RKO (cell line): ENCODE measurements around the gene FAM187B.
"Not testable (repeated sequence)": the region's sequence is repeated elsewhere in the genome, so short reads cannot be mapped to it uniquely, and the experiment has no call there.

ENCODE experiments used
- DNase-seq: peaks from one replicate; pipeline ENCODE4 v3.0.0-alpha.2; 2016; ENCODE audit warnings: low spot score

Gene FAM187B

GRCh38 chr19:35213663-35214632 is 14.6 kb downstream of the FAM187B start:
- peak; percentile 75 for DNase-seq

- no peak for DNase-seq
Observed at GRCh38 chr19:35212241-35212640, 16.3 kb downstream of the FAM187B start.

DNA sequence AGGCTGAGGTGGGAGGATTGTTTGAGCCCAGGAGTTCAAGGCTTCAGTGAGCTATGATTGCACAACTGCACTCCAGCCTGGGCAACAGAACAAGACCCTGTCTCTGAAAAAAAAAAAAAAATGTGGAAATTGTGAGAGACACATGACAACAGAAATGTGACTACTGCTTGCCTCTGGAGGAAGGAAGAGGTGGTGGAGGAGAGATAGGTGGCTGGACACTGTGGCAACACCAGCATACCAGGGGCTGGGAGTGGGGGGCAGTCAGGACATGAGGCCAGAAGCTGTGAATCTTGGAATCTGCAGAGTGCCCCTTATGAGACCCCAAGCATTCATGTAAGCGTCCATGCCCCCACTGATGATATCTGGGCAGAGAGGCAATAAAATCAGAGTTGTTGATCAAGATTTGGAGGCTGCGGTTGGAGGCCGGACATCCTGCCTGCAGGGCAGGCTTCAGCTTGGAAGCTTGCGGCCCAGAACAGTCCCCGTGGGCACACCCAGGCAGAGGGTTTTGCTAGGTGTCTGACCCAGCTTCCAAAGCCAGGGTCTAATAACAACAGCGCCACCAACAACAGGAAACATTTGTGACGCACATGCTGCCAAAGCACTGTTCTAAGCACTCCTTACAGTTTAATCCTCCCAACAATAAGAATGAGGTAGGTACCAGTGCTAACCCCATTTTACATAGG is 16.9 kb downstream of the FAM187B start:
- DNase-seq: no peak

GRCh38 chr19:35209646-35210045 is 18.9 kb downstream of the FAM187B start:
- no peak for DNase-seq

DNA sequence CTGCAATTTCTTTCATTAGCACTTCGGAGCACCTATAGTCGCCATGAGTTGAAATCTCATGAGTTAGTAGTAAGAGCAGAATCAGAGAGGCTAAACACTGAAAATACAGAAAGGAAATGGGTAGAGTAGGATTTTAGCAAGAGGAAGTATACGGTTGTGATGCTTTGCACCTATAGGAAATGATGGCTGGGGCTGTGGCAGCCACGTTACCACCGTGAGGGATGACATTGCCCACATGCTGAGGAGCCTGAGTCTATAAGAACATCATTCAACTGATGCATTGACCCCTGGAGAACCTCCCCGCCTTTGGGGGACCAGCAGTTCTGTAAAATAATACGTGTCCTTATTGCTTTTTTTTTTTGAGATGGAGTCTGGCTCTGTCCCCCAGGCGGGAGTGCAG is 20.4 kb downstream of the FAM187B start:
- DNase-seq: no peak

- DNase-seq: no peak
Observed at GRCh38 chr19:35207391-35207871, 21.1 kb downstream of the FAM187B start.

DNA sequence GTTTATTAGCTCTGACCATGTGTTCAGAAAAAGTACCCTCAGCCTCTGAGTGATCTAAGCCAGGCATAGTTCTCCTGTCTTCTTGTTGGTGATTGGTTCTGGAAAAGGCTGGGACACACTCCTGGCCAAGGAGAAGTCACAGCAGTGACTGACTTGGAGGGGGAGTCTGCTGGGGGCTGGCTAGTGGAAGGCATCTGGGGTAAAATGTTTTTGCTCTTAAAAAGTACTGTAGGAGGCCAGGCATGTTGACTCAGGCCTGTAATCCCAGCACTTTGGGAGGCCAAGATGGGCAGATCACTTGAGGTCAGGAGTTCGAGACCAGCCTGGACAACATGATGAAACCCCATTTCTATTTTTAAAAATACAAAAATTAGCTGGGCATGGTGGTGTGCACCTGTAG is 21.7 kb downstream of the FAM187B start:
- DNase-seq: no peak

GRCh38 chr19:35206379-35206778 is 22.2 kb downstream of the FAM187B start:
- no peak for DNase-seq

DNA sequence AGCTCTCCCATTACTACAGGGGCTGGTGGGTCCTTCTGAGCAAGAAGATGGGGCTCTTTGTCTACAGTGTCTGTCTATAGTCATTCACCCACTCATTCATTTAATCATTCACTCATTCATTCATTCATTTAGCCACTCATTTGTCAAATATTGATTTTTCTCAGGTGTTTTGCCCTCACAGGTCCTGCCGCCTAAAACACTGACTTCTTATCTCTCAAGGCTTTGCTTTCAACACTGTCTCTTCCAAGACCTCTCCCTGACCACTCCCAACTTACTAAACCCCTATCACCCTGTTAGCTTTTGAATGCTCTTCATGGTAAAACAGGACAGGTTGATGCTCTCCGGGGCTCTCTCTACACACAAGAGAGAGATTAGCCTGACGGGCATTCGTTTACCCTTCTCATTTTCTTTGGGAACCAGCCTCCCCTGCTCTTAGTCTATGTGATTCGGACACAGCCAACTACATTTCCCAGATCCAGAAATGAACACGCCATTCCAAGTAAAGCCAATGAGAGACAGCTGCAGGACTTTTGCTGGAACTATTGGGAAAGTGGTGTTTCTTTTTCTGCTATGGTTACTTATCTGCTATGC is 22.7 kb downstream of the FAM187B start:
- DNase-seq: no peak

GRCh38 chr19:35204799-35205732 is 23.5 kb downstream of the FAM187B start:
- DNase-seq: no peak

DNA sequence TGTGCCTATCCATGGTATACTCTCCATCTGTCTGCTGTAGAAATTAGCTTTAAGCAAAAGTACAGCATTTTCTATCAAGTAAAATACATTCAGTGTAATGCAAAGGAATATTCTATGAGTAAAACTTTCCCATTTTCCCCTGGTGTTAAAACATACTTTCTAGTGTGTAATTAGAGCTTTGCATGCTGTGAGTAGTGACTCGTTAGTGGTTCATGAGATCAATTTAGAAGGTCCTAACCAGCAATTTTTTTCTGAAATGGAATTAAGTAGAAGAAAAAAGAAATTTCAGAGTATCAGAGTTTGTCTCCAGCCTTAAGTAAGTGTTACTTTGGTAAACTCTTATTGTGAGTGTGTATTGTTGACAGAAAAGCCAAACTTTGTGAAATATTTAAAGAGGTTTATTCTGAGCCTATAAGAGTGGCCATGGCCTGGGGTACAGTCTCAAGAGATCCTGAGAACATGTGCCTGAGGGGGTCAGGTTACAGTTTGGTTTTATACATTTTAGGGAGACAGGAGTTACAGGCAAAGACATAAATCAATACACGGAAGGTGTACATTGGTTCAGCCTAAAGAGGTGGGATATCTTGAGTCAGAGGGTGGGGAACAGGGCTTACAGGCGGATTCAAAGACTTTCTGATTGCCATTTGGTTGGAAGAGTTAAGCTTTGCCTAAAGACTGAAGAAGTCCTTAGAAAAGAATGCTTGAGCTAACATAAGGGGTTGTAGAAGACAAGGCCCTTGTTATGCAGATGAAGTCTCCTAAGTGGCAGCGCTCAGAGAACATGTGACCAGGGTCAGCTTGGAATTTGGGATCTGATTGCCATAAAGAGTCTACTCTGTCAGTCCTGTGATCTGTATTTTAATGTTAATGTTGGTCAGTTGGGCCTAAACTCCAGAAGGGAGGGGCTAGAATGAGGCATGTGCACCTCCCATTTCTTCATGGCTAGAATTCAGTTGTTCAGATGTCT is 25.5 kb downstream of the FAM187B start:
- DNase-seq: no peak

DNA sequence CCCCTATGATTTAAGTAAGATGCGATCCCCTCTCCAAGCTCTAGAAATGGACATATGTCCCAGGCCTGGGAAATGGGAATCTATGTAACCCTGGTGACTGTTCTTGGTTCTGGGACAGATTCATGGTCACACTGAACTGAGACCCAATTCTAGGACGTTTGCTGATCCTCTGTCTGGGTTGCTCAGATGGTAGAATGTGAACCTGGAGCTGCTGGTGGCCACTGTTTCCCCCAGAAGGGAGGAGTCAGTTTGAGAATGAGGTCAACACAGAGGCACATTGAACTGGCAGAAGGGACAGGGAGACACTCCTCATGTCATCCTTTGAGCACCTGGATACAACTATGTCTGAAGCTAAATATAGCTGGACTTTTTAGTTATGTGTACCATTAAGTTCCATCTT is 29.1 kb downstream of the FAM187B start:
- no peak for DNase-seq

DNA sequence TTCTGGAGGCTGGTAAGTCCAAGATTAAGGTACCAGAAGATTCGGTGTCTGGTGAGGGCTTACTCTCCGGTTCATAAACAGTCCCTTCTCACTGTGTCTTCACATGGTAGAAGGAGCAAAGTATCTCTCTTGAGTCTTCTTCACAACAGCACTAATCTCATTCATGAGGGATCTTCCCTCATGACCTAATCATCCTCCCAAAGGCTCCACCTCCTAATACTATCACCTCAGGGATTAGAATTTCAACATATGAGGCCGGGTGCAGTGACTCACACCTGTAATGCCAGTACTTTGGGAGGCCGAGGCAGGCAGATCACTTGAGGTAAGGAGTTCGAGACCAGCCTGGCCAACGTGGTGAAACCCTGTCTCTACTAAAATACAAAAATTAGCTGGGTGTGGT is 31.7 kb downstream of the FAM187B start:
- not testable (repeated sequence) for DNase-seq

GRCh38 chr19:35195830-35196229 is 32.7 kb downstream of the FAM187B start:
- no peak for DNase-seq

GRCh38 chr19:35194012-35194984 is 34.2 kb downstream of the FAM187B start:
- DNase-seq: no peak

DNA sequence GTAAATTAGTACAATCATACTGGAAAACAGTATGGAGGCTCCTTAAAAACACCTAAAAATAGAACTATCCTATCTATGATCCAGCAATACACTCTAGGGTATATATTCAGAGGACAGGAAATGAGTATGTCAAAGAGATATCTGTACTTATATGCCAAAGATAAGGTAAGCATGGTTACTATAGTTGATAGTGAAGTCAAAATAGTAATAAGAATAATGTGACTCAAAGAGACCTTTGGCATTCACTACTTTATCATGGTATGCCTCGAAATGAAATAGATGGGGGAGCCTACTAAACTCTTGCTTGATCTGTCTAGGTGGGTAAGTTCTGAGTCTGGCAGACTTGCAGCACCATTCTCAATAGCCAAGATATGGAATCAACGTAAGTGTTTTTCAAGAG is 43.7 kb downstream of the FAM187B start:
- no peak for DNase-seq

DNA sequence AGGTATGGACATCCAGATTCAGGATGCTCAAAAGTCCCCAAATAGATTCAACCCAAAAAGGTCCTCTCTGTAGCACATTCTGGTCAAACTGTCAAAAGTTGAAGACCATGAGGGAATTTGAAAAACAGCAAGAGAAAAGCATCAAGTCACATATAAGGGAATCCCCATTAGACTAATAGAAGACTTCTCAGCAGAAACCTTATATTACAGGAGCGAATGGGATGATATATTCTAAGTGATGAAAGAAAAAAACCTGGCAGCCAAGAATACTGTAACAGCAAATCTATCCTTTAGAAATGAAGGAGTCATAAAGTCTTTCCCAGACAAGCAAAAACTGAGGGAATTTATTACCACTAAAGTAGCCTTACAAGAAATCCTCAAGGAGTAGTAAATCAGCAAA is 44.3 kb downstream of the FAM187B start:
- DNase-seq: no peak

DNA sequence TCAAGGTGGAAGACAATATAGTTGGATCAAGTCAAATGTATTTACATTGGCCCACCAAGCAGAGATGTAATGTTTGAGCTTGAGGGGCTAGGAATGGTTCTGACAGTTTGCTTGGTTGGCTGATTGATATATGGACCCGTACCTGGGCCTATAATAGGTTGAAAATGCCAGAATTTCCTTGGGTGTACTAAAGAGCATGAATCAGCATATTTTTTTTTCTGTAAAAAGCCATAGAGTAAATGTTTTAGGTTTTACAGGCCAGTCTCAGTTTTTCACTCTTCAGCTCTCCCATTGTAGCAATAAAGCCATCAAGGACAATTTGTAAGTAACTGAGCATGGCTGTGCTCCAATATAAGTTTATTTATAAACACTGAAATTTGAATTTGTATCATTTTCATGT is 47.2 kb downstream of the FAM187B start:
- DNase-seq: no peak

DNA sequence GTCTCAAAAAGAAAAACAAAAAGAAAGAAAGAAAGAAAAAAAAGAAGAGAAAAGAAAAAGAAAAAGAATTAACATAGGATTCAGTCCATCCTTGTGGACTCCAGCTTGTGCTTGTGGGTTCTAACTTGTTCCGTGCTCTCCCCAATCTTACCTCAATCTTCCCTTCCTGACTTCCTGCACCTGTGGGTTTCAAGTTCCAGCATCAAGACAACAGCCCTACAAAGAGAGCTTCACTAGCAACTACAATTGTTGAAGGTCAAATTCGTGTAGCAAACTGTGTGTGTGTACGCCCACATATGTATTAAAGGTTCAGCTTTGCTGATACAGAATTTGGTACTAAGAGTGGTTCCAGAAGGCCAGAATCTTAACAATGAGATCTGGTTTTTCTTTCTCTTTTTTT is 48.7 kb downstream of the FAM187B start:
- DNase-seq: no peak
